ENCODE data around the gene SLC5A9. TPM values are rescaled to one million over a fixed set of nuclear protein-coding genes. Genes with fewer than 3 reads are reported as not detected.
A peak's percentile ranks its signal among the peaks of the same experiment; 100 is the strongest.
"Not testable (repeated sequence)": the region's sequence is repeated elsewhere in the genome, so short reads cannot be mapped to it uniquely, and the experiment has no call there.

Gene SLC5A9
- total and polyA plus RNA-seq, 2 donors (not counting 1 experiment from before 2014, with no cell fraction given), result not detected

DNA sequence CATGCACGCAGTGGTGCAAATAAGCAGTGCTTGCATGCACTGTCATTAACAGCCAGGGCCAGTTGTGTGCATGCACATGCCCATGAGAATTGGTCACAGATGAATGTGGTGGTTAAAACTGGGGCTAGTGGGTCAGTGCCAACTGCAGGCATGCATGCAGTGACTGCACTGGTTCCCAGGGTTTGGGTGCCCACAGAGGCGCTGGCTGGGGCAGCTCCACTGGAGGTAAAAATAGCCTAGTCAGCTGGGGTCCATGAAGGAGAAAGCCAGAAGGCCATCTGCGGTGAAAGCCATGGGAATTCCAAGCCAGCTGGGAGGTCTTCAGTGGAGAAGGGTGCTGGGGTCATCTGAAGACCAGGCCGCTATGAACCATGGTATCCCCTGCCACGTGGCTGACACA is 70.2 kb downstream of the SLC5A9 start:
- Histone ChIP-seq H3K9ac (ENCODE audit: insufficient read depth, low read length) (no peak overlapping the region), H3K4me2 (ENCODE audit: extremely low read depth, insufficient read depth, low read length) (no peak overlapping the region), H3K4me1 (ENCODE audit: control insufficient read depth, extremely low read depth, insufficient read depth, low read length) (no peaks in the 10 kb centered on the region), H3K27me3 (ENCODE audit: control insufficient read depth, insufficient read depth, low read length) (no peaks in the 10 kb centered on the region), H3K27ac (ENCODE audit: insufficient read depth, low read length) (no peak overlapping the region), H3K79me2 (ENCODE audit: control insufficient read depth, insufficient read depth, low read length) (no peaks in the 10 kb centered on the region), H3K4me3 (replicated peaks in 1 of 4; ENCODE audit: control extremely low read depth in 1 of 4, insufficient read depth in 1 of 4, low read depth in 3 of 4, low read length in 4 of 4) (no peak overlapping the region), H3K36me3 (ENCODE audit: control insufficient read depth, insufficient read depth, low read length) (no peaks in the 10 kb centered on the region), H4K20me1 (ENCODE audit: control insufficient read depth, extremely low read depth, insufficient read depth, low read length) (no peaks in the 10 kb centered on the region), H2AFZ (ENCODE audit: low read length) (no peak overlapping the region), H3K9me3 (ENCODE audit: control insufficient read depth, insufficient read depth, low read depth, low read length) (no peaks in the 10 kb centered on the region)
- no peak for DNase-seq (ENCODE audit: low read depth in 2 of 2)
- no peak for TF ChIP-seq EZH2 (IDR thresholded peaks at IDR 0.05; ENCODE audit: low read length, missing control alignments)
- TF ChIP-seq, protein P1, sequence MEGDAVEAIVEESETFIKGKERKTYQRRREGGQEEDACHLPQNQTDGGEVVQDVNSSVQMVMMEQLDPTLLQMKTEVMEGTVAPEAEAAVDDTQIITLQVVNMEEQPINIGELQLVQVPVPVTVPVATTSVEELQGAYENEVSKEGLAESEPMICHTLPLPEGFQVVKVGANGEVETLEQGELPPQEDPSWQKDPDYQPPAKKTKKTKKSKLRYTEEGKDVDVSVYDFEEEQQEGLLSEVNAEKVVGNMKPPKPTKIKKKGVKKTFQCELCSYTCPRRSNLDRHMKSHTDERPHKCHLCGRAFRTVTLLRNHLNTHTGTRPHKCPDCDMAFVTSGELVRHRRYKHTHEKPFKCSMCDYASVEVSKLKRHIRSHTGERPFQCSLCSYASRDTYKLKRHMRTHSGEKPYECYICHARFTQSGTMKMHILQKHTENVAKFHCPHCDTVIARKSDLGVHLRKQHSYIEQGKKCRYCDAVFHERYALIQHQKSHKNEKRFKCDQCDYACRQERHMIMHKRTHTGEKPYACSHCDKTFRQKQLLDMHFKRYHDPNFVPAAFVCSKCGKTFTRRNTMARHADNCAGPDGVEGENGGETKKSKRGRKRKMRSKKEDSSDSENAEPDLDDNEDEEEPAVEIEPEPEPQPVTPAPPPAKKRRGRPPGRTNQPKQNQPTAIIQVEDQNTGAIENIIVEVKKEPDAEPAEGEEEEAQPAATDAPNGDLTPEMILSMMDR (conservative IDR thresholded peaks at IDR 0.05 in 1 of 2, IDR thresholded peaks at IDR 0.05 in 1 of 2; ENCODE audit: low read depth in 1 of 2, low read length in 2 of 2), result no peak

DNA sequence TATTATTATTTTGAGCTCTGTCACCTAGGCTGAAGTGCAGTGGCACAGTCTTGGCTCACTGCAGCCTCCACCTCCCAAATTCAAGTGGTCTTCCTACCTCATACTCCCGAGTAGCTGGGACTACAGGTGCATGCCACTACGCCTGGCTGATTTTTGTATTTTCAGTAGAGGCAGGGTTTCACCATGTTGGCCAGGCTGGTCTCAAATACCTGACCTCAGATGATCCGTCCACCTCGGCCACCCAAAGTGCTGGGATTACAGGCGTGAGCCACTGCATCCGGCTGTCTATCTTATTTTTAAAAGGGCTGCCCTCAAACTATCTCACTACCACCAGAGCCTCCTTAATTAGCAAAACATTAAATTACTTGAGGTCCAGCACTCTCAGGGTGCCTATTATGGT is 71.6 kb downstream of the SLC5A9 start:
- not testable (repeated sequence) for DNase-seq (ENCODE audit: low read depth in 2 of 2); H3K79me2 ChIP-seq (ENCODE audit: control insufficient read depth, insufficient read depth, low read length); H3K9me3 ChIP-seq (ENCODE audit: control insufficient read depth, insufficient read depth, low read depth, low read length); H3K4me1 ChIP-seq (ENCODE audit: control insufficient read depth, extremely low read depth, insufficient read depth, low read length); H3K27me3 ChIP-seq (ENCODE audit: control insufficient read depth, insufficient read depth, low read length); H3K36me3 ChIP-seq (ENCODE audit: control insufficient read depth, insufficient read depth, low read length); H3K4me2 ChIP-seq (ENCODE audit: extremely low read depth, insufficient read depth, low read length); H3K4me3 ChIP-seq (replicated peaks in 1 of 4; ENCODE audit: control extremely low read depth in 1 of 4, insufficient read depth in 1 of 4, low read depth in 3 of 4, low read length in 4 of 4); H4K20me1 ChIP-seq (ENCODE audit: control insufficient read depth, extremely low read depth, insufficient read depth, low read length); H2AFZ ChIP-seq (ENCODE audit: low read length); H3K9ac ChIP-seq (ENCODE audit: insufficient read depth, low read length); H3K27ac ChIP-seq (ENCODE audit: insufficient read depth, low read length)

DNA sequence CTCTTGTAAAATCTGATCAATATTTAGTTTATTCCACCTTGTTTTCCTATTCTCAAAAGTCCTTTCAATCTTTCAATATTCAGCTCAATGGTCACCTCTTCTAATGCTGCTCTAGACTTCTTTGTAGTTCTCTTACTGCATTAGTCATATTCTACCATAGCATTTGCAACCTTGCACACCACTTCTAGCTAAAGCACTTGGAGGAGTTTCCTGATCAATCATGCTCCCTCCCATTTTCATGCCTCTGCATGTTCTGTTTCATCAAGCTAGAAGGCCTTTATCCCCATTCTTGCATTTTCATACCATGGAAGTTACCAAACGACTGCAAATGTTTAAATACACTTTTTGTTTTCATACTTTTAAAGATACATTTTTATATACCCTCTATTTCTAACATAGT is 72.1 kb downstream of the SLC5A9 start:
- Histone ChIP-seq H3K79me2 (ENCODE audit: control insufficient read depth, insufficient read depth, low read length) (no peaks in the 10 kb centered on the region), H4K20me1 (ENCODE audit: control insufficient read depth, extremely low read depth, insufficient read depth, low read length) (no peaks in the 10 kb centered on the region), H3K9me3 (ENCODE audit: control insufficient read depth, insufficient read depth, low read depth, low read length) (no peaks in the 10 kb centered on the region), H3K4me3 (replicated peaks in 1 of 4; ENCODE audit: control extremely low read depth in 1 of 4, insufficient read depth in 1 of 4, low read depth in 3 of 4, low read length in 4 of 4) (no peak overlapping the region), H3K4me2 (ENCODE audit: extremely low read depth, insufficient read depth, low read length) (no peak overlapping the region), H2AFZ (ENCODE audit: low read length) (no peak overlapping the region), H3K27me3 (ENCODE audit: control insufficient read depth, insufficient read depth, low read length) (no peaks in the 10 kb centered on the region), H3K27ac (ENCODE audit: insufficient read depth, low read length) (no peak overlapping the region), H3K9ac (ENCODE audit: insufficient read depth, low read length) (no peak overlapping the region), H3K4me1 (ENCODE audit: control insufficient read depth, extremely low read depth, insufficient read depth, low read length) (no peaks in the 10 kb centered on the region), H3K36me3 (ENCODE audit: control insufficient read depth, insufficient read depth, low read length) (no peaks in the 10 kb centered on the region)
- TF ChIP-seq, protein P1 (conservative IDR thresholded peaks at IDR 0.05 in 1 of 2, IDR thresholded peaks at IDR 0.05 in 1 of 2; ENCODE audit: low read depth in 1 of 2, low read length in 2 of 2), result no peak
- TF ChIP-seq EZH2 (IDR thresholded peaks at IDR 0.05; ENCODE audit: low read length, missing control alignments), result no peak
- DNase-seq (ENCODE audit: low read depth in 2 of 2), result peak in 1 of 2 donors; percentile 19

Other genes starting within 250 kb of the SLC5A9 start
- gene TRABD2B, start 225.3 kb upstream of the SLC5A9 start, total RNA-seq, result under 0.01 TPM in 2 replicates
- gene TRABD2B, start 225.3 kb upstream of the SLC5A9 start, polyA plus RNA-seq, result 0.01 TPM in 1 of 2 replicates, not detected in the other
- 7.4 and 8.9 TPM in 2 replicates for gene SPATA6, start 249.5 kb downstream of the SLC5A9 start, total RNA-seq
- 5.5 and 6.8 TPM in 2 replicates for gene SPATA6, start 249.5 kb downstream of the SLC5A9 start, polyA plus RNA-seq

Data from fibroblast of lung (primary cell).